ENCODE data around the gene MORF4L1.

GRCh38 chr15:78946493-78946892, 73.8 kb downstream of the MORF4L1 start:
- TF ChIP-seq POLR2A (IDR thresholded peaks at IDR 0.05; ENCODE audit: low read length) (no peak), GATA1 (IDR thresholded peaks at IDR 0.05; ENCODE audit: low read depth, low read length) (no peak)
